ENCODE measurements around the gene NRXN3.
"Not testable (repeated sequence)": the region's sequence is repeated elsewhere in the genome, so short reads cannot be mapped to it uniquely, and the experiment has no call there.

DNA sequence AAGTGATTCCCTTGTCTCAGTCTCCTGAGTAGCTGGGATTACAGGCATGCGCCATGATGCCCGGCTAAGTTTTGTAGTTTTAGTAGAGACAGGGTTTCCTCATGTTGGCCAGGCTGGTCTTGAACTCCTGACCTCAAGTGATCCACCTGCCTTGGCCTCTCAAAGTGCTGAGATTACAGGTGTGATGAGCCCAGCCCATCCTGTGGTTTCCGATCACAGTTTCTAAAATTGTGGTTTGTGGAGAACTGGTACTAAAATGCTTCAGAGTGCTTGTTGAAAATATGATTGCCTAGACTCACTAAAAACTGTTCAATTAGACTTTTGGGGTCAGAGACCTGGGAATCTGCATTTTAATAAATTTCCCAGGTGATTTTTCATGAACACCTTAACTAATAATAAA is 267.3 kb downstream of the NRXN3 start:
- TF ChIP-seq, protein P1, sequence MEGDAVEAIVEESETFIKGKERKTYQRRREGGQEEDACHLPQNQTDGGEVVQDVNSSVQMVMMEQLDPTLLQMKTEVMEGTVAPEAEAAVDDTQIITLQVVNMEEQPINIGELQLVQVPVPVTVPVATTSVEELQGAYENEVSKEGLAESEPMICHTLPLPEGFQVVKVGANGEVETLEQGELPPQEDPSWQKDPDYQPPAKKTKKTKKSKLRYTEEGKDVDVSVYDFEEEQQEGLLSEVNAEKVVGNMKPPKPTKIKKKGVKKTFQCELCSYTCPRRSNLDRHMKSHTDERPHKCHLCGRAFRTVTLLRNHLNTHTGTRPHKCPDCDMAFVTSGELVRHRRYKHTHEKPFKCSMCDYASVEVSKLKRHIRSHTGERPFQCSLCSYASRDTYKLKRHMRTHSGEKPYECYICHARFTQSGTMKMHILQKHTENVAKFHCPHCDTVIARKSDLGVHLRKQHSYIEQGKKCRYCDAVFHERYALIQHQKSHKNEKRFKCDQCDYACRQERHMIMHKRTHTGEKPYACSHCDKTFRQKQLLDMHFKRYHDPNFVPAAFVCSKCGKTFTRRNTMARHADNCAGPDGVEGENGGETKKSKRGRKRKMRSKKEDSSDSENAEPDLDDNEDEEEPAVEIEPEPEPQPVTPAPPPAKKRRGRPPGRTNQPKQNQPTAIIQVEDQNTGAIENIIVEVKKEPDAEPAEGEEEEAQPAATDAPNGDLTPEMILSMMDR (IDR thresholded peaks at IDR 0.05) = not testable (repeated sequence)
- not testable (repeated sequence) for TF ChIP-seq POLR2A (IDR thresholded peaks at IDR 0.05)

Data from heart left ventricle (tissue), 13 donors.